KBM-7 (cell line): ENCODE results near the gene BRIP1.

Source experiments
- DNase-seq: peaks from one replicate; pipeline ENCODE4 v3.0.0-alpha.2; 2015
- in situ Hi-C: fragments of 300-500 bp; cut with MboI; formaldehyde crosslinking; loops from 2 replicates; pipeline ENCODE4 v1.14.3; 2020; ENCODE audit warnings: low sequenced_read_pairs, low pct_unique_long_range_greater_than_20kb, mixed read lengths

The BRIP1 gene

GRCh38 chr17:61813211-61813610, 50.1 kb downstream of the BRIP1 start:
- DNase-seq = no peak
- in situ Hi-C loops = no loop called here

- in situ Hi-C loops = no loop called here
- no peak for DNase-seq
These were observed 50.6 kb downstream of the BRIP1 start for GRCh38 chr17:61812747-61813146.

GRCh38 chr17:61809816-61810392, 53.4 kb downstream of the BRIP1 start:
- DNase-seq = peak; percentile 34

GRCh38 chr17:61808442-61808841, 54.9 kb downstream of the BRIP1 start:
- no peak for DNase-seq
- in situ Hi-C loops = no loop called here

More at GRCh38 chr17:61809816-61810392, 53.4 kb downstream of the BRIP1 start:
- in situ Hi-C loops = no loop called here

GRCh38 chr17:61806936-61807335, 56.4 kb downstream of the BRIP1 start:
- in situ Hi-C loops = no loop called here
- no peak for DNase-seq

- in situ Hi-C loops = no loop called here
- DNase-seq = no peak
These were observed 57.1 kb downstream of the BRIP1 start for GRCh38 chr17:61806081-61806828.

GRCh38 chr17:61805399-61805798, 57.9 kb downstream of the BRIP1 start:
- DNase-seq = no peak
- in situ Hi-C loops = no loop called here

- in situ Hi-C loops = no loop called here
- DNase-seq = no peak
These were observed 59.5 kb downstream of the BRIP1 start for GRCh38 chr17:61803796-61804195.

GRCh38 chr17:61803216-61803615, 60.1 kb downstream of the BRIP1 start:
- DNase-seq = no peak
- in situ Hi-C loops = no loop called here

GRCh38 chr17:61799812-61800484, 63.4 kb downstream of the BRIP1 start:
- peak; percentile 23 for DNase-seq
- in situ Hi-C loops = no loop called here

- no peak for DNase-seq
- in situ Hi-C loops = no loop called here
These were observed 66.0 kb downstream of the BRIP1 start for GRCh38 chr17:61797283-61797682.

GRCh38 chr17:61795546-61795945, 67.8 kb downstream of the BRIP1 start:
- no peak for DNase-seq
- in situ Hi-C loops = no loop called here

- no peak for DNase-seq
- in situ Hi-C loops = no loop called here
These were observed 68.5 kb downstream of the BRIP1 start for GRCh38 chr17:61794792-61795191.

GRCh38 chr17:61794242-61794641, 69.1 kb downstream of the BRIP1 start:
- DNase-seq = no peak
- in situ Hi-C loops = no loop called here

- in situ Hi-C loops = no loop called here
- DNase-seq = no peak
These were observed 69.8 kb downstream of the BRIP1 start for GRCh38 chr17:61793565-61793964.

GRCh38 chr17:61789872-61790271, 73.5 kb downstream of the BRIP1 start:
- in situ Hi-C loops = no loop called here
- no peak for DNase-seq

- peak; percentile 53 for DNase-seq
- in situ Hi-C loops = no loop called here
These were observed 77.2 kb downstream of the BRIP1 start for GRCh38 chr17:61786088-61786487.

GRCh38 chr17:61784510-61784909, 78.8 kb downstream of the BRIP1 start:
- no peak for DNase-seq
- in situ Hi-C loops = no loop called here

GRCh38 chr17:61783556-61784304, 79.6 kb downstream of the BRIP1 start:
- no peak for DNase-seq
- in situ Hi-C loops = no loop called here

GRCh38 chr17:61783120-61783519, 80.2 kb downstream of the BRIP1 start:
- in situ Hi-C loops = no loop called here
- DNase-seq = no peak
